CD14-positive monocyte (primary cell): ENCODE data around the gene ODF2. TPM values are rescaled to one million over a fixed set of nuclear protein-coding genes. Genes with fewer than 3 reads are reported as not detected.

Source experiments
- DNase-seq, 3 donors: peaks; one replicate each; pipeline ENCODE4 v3.0.0-alpha.2; 2011 to 2022
- H2AFZ ChIP-seq: 2 replicates; pipeline ENCODE4 v1.6.0; 2012; ENCODE audit warnings: mild to moderate bottlenecking, low read depth, low read length, inconsistent platforms; ENCODE audit not compliant: insufficient read depth, poor library complexity, severe bottlenecking
- H3K27ac ChIP-seq, 2 donors: 1 replicate in 1 of 2; 2 replicates in 1 of 2; pipeline ENCODE4 v1.5.1; 2012 to 2013; ENCODE audit warnings: low read length in 2 of 2, control low read depth in 1 of 2, inconsistent platforms in 1 of 2, low read depth in 1 of 2, mild to moderate bottlenecking in 1 of 2
- H3K27me3 ChIP-seq, 2 donors: one replicate each; pipeline versions ENCODE4 v1.6.0 to v1.6.1; 2011 to 2013; ENCODE audit warnings: low read length in 2 of 2; ENCODE audit not compliant: control insufficient read depth in 2 of 2, insufficient read depth in 2 of 2
- H3K36me3 ChIP-seq, 2 donors: replicated peaks in 1 of 2; 1 replicate in 1 of 2; 2 replicates in 1 of 2; pipeline versions ENCODE4 v1.5.1 to v1.6.1; 2012 to 2013; ENCODE audit warnings: low read length in 2 of 2, control low read depth in 1 of 2, inconsistent platforms in 1 of 2, mild to moderate bottlenecking in 1 of 2; ENCODE audit not compliant: insufficient read depth in 2 of 2, control insufficient read depth in 1 of 2
- H3K4me1 ChIP-seq, 2 donors: 1 replicate in 1 of 2; 2 replicates in 1 of 2; pipeline versions ENCODE4 v1.5.1 to v1.6.1; 2012 to 2013; ENCODE audit warnings: low read length in 2 of 2, control low read depth in 1 of 2, inconsistent platforms in 1 of 2, mild to moderate bottlenecking in 1 of 2, moderate library complexity in 1 of 2; ENCODE audit not compliant: insufficient read depth in 2 of 2, control insufficient read depth in 1 of 2
- H3K4me2 ChIP-seq: replicated peaks from 2 replicates; pipeline ENCODE3; 2012; ENCODE audit warnings: low read length, moderate library complexity, mild to moderate bottlenecking; ENCODE audit not compliant: poor library complexity, severe bottlenecking; ENCODE audit errors: extremely low read depth
- H3K4me3 ChIP-seq, 3 experiments: fragments of 200-600 bp in 1 of 3; sonication (generic) in 1 of 3; replicated peaks in 1 of 3; 1 replicate in 2 of 3; 2 replicates in 1 of 3; pipeline ENCODE4 v1.5.1; 2011 to 2013; ENCODE audit warnings: low read length in 3 of 3, mild to moderate bottlenecking in 3 of 3, control low read depth in 2 of 3, low read depth in 2 of 3, inconsistent platforms in 1 of 3, moderate library complexity in 1 of 3
- H3K79me2 ChIP-seq: 2 replicates; pipeline ENCODE4 v1.6.0; 2012; ENCODE audit warnings: mild to moderate bottlenecking, control low read depth, inconsistent platforms, low read length, moderate library complexity; ENCODE audit not compliant: insufficient read depth
- H3K9ac ChIP-seq: 2 replicates; pipeline ENCODE4 v1.6.0; 2017; ENCODE audit warnings: low read length, mild to moderate bottlenecking; ENCODE audit not compliant: insufficient read depth, poor library complexity, severe bottlenecking
- H3K9me3 ChIP-seq, 2 donors: replicated peaks in 1 of 2; 1 replicate in 1 of 2; 2 replicates in 1 of 2; pipeline versions ENCODE4 v1.5.1 to v1.6.1; 2012 to 2013; ENCODE audit warnings: low read length in 2 of 2, control low read depth in 1 of 2; ENCODE audit not compliant: control insufficient read depth in 1 of 2, insufficient read depth in 1 of 2
- H4K20me1 ChIP-seq: 2 replicates; pipeline ENCODE4 v1.6.0; 2012; ENCODE audit warnings: mild to moderate bottlenecking, low read length, control low read depth, moderate library complexity; ENCODE audit not compliant: insufficient read depth
- H3K27ac Mint-ChIP-seq, 7 donors: one replicate each; pipeline ENCODE4 v1.8.0; 2020; ENCODE audit warnings: mild to moderate bottlenecking in 7 of 7, mixed read lengths in 7 of 7, moderate library complexity in 6 of 7, inconsistent platforms in 2 of 7
- H3K27me3 Mint-ChIP-seq, 3 donors: one replicate each; pipeline ENCODE4 v1.8.0; 2021 to 2022; ENCODE audit warnings: low read depth in 3 of 3, mild to moderate bottlenecking in 3 of 3, mixed read lengths in 3 of 3, moderate library complexity in 3 of 3, inconsistent platforms in 1 of 3
- H3K36me3 Mint-ChIP-seq, 2 donors: one replicate each; pipeline ENCODE4 v1.8.0; 2020; ENCODE audit warnings: mixed read lengths in 2 of 2, inconsistent platforms in 1 of 2, mild to moderate bottlenecking in 1 of 2
- H3K4me1 Mint-ChIP-seq: one replicate; pipeline ENCODE4 v1.8.0; 2020; ENCODE audit warnings: mild to moderate bottlenecking, mixed read lengths
- H3K4me3 Mint-ChIP-seq, 2 donors: one replicate each; pipeline ENCODE4 v1.8.0; 2020; ENCODE audit warnings: mild to moderate bottlenecking in 2 of 2, mixed read lengths in 2 of 2, moderate library complexity in 1 of 2
- H3K9me3 Mint-ChIP-seq, 7 donors: one replicate each; pipeline ENCODE4 v1.8.0; 2020 to 2022; ENCODE audit warnings: mixed read lengths in 7 of 7, mild to moderate bottlenecking in 6 of 7, moderate library complexity in 6 of 7, inconsistent platforms in 2 of 7
- CTCF ChIP-seq: fragments of 200-600 bp; IDR thresholded peaks from one replicate; pipeline ENCODE4 v1.8.0; 2022; ENCODE audit warnings: antibody characterized with exemption, mild to moderate bottlenecking
- WGBS: methylation state at CpG from one replicate; pipeline ENCODE4 v1.1.5; 2013; ENCODE audit warnings: missing lambda C conversion rate; ENCODE audit not compliant: insufficient coverage; 5-methylcytosine and 5-hydroxymethylcytosine counted together
- intact Hi-C, 2 donors: fragments of 100-400 bp; cut with micrococcal nuclease; formaldehyde crosslinking; loops; one replicate each; pipeline versions ENCODE4 v1.15.0 to v1.15.1; 2023
- polyA plus RNA-seq, 3 donors: library from polyadenylated mRNA; depleted of rRNA in 1 of 3; unstranded in 2 of 3; stranded (reverse) in 1 of 3; fragments of 300-500 nt in 2 of 3; fragments of >200 nt in 1 of 3; fragmentation: Illumina TruSeq in 2 of 3; gene quantifications; 1 replicate in 2 of 3; 2 replicates in 1 of 3; pipeline ENCODE4 v1.2.3, GENCODE V29; 2012 to 2021

The ODF2 gene
- polyA plus RNA-seq, 3 donors: 7.9 to 24.1 (median 11.4) TPM

- H3K9ac ChIP-seq: no peak overlapping the region
- no peak for DNase-seq
- Mint-ChIP-seq H3K36me3 (peaks cover 65 to 85% of the 10 kb centered on the region in 2 donors), H3K4me1 (no peaks in the 10 kb centered on the region), H3K27me3 (no peaks in the 10 kb centered on the region), H3K4me3 (no peak overlapping the region), H3K27ac (peak overlapping the region in 2 of 7 donors; percentile 30 to 52), H3K9me3 (no peaks in the 10 kb centered on the region)
- H3K4me2 ChIP-seq: no peak overlapping the region
- no peak overlapping the region for H3K4me3 ChIP-seq
- no peaks in the 10 kb centered on the region for H3K4me1 ChIP-seq
- H2AFZ ChIP-seq: no peak overlapping the region
- H3K79me2 ChIP-seq: no peaks in the 10 kb centered on the region
- H4K20me1 ChIP-seq: no peaks in the 10 kb centered on the region
- TF ChIP-seq CTCF: no peak
- WGBS: 99% methylated on average over 8 of the region's 10 CpGs
- peaks cover 75 to 91% of the 10 kb centered on the region in 2 donors for H3K36me3 ChIP-seq
- no peaks in the 10 kb centered on the region for H3K27me3 ChIP-seq
- intact Hi-C loops: no loop called here
- no peaks in the 10 kb centered on the region for H3K9me3 ChIP-seq
- H3K27ac ChIP-seq: no peak overlapping the region
Observed at GRCh38 chr9:128481561-128481960, 25.8 kb downstream of the ODF2 start.

GRCh38 chr9:128482186-128482585, 26.4 kb downstream of the ODF2 start:
- no peak overlapping the region for H3K27ac Mint-ChIP-seq
- H3K36me3 ChIP-seq: peaks cover 82 to 96% of the 10 kb centered on the region in 2 donors
- H3K4me3 Mint-ChIP-seq: no peak overlapping the region
- no peaks in the 10 kb centered on the region for H3K27me3 ChIP-seq
- no CpG with 5 or more reads among the region's 7 CpGs for WGBS
- H3K36me3 Mint-ChIP-seq: peaks cover 71 to 89% of the 10 kb centered on the region in 2 donors
- no peaks in the 10 kb centered on the region for H4K20me1 ChIP-seq
- H3K4me3 ChIP-seq: no peak overlapping the region
- H3K4me1 Mint-ChIP-seq: no peaks in the 10 kb centered on the region
- intact Hi-C loops: no loop called here
- DNase-seq: no peak
- no peaks in the 10 kb centered on the region for H3K4me1 ChIP-seq
- no peak overlapping the region for H3K27ac ChIP-seq
- no peak overlapping the region for H2AFZ ChIP-seq
- no peaks in the 10 kb centered on the region for H3K27me3 Mint-ChIP-seq
- no peak overlapping the region for H3K9ac ChIP-seq
- H3K79me2 ChIP-seq: no peaks in the 10 kb centered on the region
- no peaks in the 10 kb centered on the region for H3K9me3 ChIP-seq
- no peak for TF ChIP-seq CTCF
- H3K4me2 ChIP-seq: no peak overlapping the region
- no peaks in the 10 kb centered on the region for H3K9me3 Mint-ChIP-seq
